ENCODE data around the gene CEBPA. TPM values are rescaled to one million over a fixed set of nuclear protein-coding genes. Genes with fewer than 3 reads are reported as not detected.

CEBPA gene
- total and polyA plus RNA-seq, 2 experiments from 2014 or later = 103 to 151 TPM

GRCh38 chr19:33270769-33271168 lies 31.6 kb downstream of the CEBPA start:
- Histone ChIP-seq H3K9me3 (ENCODE audit: low read depth) (no peaks in the 10 kb centered on the region), H3K4me3 (no peak overlapping the region), H3K4me1 (ENCODE audit: insufficient read depth) (peaks cover 20% of the 10 kb centered on the region), H3K36me3 (replicated peaks; ENCODE audit: insufficient read depth, low read depth) (no peaks in the 10 kb centered on the region), H2AFZ (no peak overlapping the region), H3K27me3 (no peaks in the 10 kb centered on the region), H4K20me1 (ENCODE audit: insufficient read depth, poor library complexity, severe bottlenecking) (no peaks in the 10 kb centered on the region), H3K4me2 (no peak overlapping the region), H3K27ac (no peak overlapping the region), H3K79me2 (no peaks in the 10 kb centered on the region), H3K9me2 (replicated peaks; ENCODE audit: insufficient read depth) (no peaks in the 10 kb centered on the region)
- no peak for DNase-seq (ENCODE audit: low spot score)
- TF ChIP-seq EZH2phosphoT487 (IDR thresholded peaks at IDR 0.05; ENCODE audit: low read depth, severe bottlenecking, unreplicated experiment) (no peak), CTCF (IDR thresholded peaks at IDR 0.05; ENCODE audit: poor library complexity) (no peak), EZH2 (IDR thresholded peaks at IDR 0.05; ENCODE audit: borderline replicate concordance) (no peak)
- WGBS (ENCODE audit: low lambda C conversion rate, missing lambda C conversion rate) = 100% methylated on average over 1 of the region's 1 CpG

GRCh38 chr19:33269016-33269415 lies 33.3 kb downstream of the CEBPA start:
- no peak for TF ChIP-seq EZH2phosphoT487 (IDR thresholded peaks at IDR 0.05; ENCODE audit: low read depth, severe bottlenecking, unreplicated experiment)
- TF ChIP-seq CTCF (IDR thresholded peaks at IDR 0.05; ENCODE audit: poor library complexity) = no peak
- TF ChIP-seq EZH2 (IDR thresholded peaks at IDR 0.05; ENCODE audit: borderline replicate concordance) = no peak
- Histone ChIP-seq H3K79me2 (no peaks in the 10 kb centered on the region), H3K9me3 (ENCODE audit: low read depth) (no peaks in the 10 kb centered on the region), H3K4me3 (no peak overlapping the region), H4K20me1 (ENCODE audit: insufficient read depth, poor library complexity, severe bottlenecking) (no peaks in the 10 kb centered on the region), H3K27ac (no peak overlapping the region), H3K4me2 (no peak overlapping the region), H3K4me1 (ENCODE audit: insufficient read depth) (peaks cover 4% of the 10 kb centered on the region), H3K36me3 (replicated peaks; ENCODE audit: insufficient read depth, low read depth) (no peaks in the 10 kb centered on the region), H3K27me3 (no peaks in the 10 kb centered on the region), H2AFZ (no peak overlapping the region), H3K9me2 (replicated peaks; ENCODE audit: insufficient read depth) (no peaks in the 10 kb centered on the region)
- DNase-seq (ENCODE audit: low spot score) = no peak
- WGBS (ENCODE audit: low lambda C conversion rate, missing lambda C conversion rate) = 91% methylated on average over 10 of the region's 10 CpGs

DNA sequence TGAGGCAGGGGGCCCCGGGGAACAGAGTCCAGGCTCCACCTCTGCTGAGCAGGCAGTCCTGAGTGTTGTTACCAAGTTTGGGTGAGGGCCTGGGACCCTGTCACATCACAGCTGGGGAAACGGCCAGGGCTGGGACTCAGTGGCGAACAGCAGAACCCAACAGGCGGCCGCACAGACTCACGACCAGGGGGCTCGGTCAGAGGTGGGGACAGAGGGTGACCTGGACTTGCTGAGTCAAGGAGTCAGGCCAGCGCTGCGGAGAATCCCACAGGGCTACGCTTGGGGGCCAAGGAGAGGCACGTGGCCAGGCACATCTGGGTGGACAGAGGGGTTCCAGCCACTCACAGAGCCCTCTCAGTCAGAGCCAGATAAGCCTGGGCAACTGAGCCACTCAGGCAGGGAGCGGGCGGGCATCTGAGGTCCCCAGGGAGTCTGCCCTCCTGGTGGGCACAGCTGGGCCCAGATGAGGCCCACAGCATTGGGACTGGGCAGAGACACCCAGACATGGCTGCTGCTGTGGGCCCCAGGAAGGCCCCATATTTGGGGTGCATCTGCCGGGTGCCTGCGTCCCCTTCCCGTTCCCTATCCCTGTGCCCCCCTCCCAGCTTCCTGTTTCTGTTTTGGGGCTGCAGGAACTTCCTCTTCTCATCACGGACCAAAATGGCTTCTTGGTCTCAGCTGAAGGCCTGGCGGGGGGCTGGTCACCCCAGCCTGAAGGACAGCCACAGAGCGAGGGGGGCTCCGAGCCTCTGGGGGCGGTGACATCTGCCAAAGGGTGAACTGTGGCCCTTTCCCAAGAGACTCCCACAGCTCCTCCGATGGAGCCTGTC lies 34.0 kb downstream of the CEBPA start:
- TF ChIP-seq EZH2 (IDR thresholded peaks at IDR 0.05; ENCODE audit: borderline replicate concordance) (no peak), EZH2phosphoT487 (IDR thresholded peaks at IDR 0.05; ENCODE audit: low read depth, severe bottlenecking, unreplicated experiment) (no peak), CTCF (IDR thresholded peaks at IDR 0.05; ENCODE audit: poor library complexity) (no peak)
- H4K20me1 ChIP-seq (ENCODE audit: insufficient read depth, poor library complexity, severe bottlenecking) = no peaks in the 10 kb centered on the region
- H3K36me3 ChIP-seq (replicated peaks; ENCODE audit: insufficient read depth, low read depth) = no peaks in the 10 kb centered on the region
- no peak overlapping the region for H3K27ac ChIP-seq
- DNase-seq (ENCODE audit: low spot score) = no peak
- no peaks in the 10 kb centered on the region for H3K9me2 ChIP-seq (replicated peaks; ENCODE audit: insufficient read depth)
- H2AFZ ChIP-seq = no peak overlapping the region
- H3K79me2 ChIP-seq = no peaks in the 10 kb centered on the region
- no peaks in the 10 kb centered on the region for H3K27me3 ChIP-seq
- no peaks in the 10 kb centered on the region for H3K9me3 ChIP-seq (ENCODE audit: low read depth)
- no peak overlapping the region for H3K4me3 ChIP-seq
- 91% methylated on average over 20 of the region's 22 CpGs for WGBS (ENCODE audit: low lambda C conversion rate, missing lambda C conversion rate)
- no peaks in the 10 kb centered on the region for H3K4me1 ChIP-seq (ENCODE audit: insufficient read depth)
- no peak overlapping the region for H3K4me2 ChIP-seq

Measured in hepatocyte (in vitro differentiated cells).